A549 (cell line): ENCODE data around the gene RAB10. TPM values are rescaled to one million over a fixed set of nuclear protein-coding genes. Genes with fewer than 3 reads are reported as not detected.

Source experiments
- ATAC-seq, 2 experiments: fragments of 200-7000 bp in 1 of 2; fragments of >200 bp in 1 of 2; cut with Nextera tagmentation in 1 of 2; cut with Tn5 transposase in 1 of 2; 3 replicates each; pipeline versions ENCODE4 v1.8.0 to v1.9.1; 2018 to 2020; ENCODE audit warnings: mild to moderate bottlenecking in 1 of 2, moderate library complexity in 1 of 2
- CTCF ChIA-PET: fragments of 300-600 bp; sonication (Branson Sonifier 250); formaldehyde crosslinking; extraction: SDS; loops from one replicate; lab custom pipeline; 2021; ENCODE audit warnings: antibody characterized with exemption, inconsistent platforms; lab: Yijun Ruan, JAX
- POLR2A ChIA-PET: fragments of 350-600 bp; formaldehyde crosslinking; extraction: SDS; loops from one replicate; lab custom pipeline; 2021; ENCODE audit warnings: antibody characterized with exemption, inconsistent platforms; lab: Yijun Ruan, JAX
- DNase-seq, 2 experiments: peaks; one replicate each; pipeline versions ENCODE4 v3.0.0 to v3.0.0-alpha.2; 2011 to 2016; ENCODE audit warnings: low read depth in 1 of 2, low spot score in 1 of 2
- FAIRE-seq: peaks from 2 replicates; lab custom pipeline; 2011; peaks lifted over from hg19 to GRCh38; lab: Jason Lieb, UNC
- H3K27ac ChIP-seq, 2 experiments: fragments of >200 bp; sonication (Bioruptor Twin); formaldehyde crosslinking; 3 replicates each; pipeline ENCODE4 v1.5.1; 2016 to 2017
- H3K4me1 ChIP-seq: fragments of >200 bp; sonication (Bioruptor Twin); formaldehyde crosslinking; 3 replicates; pipeline ENCODE4 v1.6.1; 2016
- H3K4me2 ChIP-seq: fragments of >200 bp; sonication (Bioruptor Twin); formaldehyde crosslinking; 3 replicates; pipeline ENCODE4 v1.6.1; 2016
- H3K4me3 ChIP-seq: fragments of >200 bp; sonication (Bioruptor Twin); formaldehyde crosslinking; 3 replicates; pipeline ENCODE4 v1.5.1; 2016
- H3K9me3 ChIP-seq: fragments of >200 bp; sonication (Bioruptor Twin); formaldehyde crosslinking; 3 replicates; pipeline ENCODE4 v1.6.1; 2016
- ATOH8 ChIP-seq: fragments of 250-450 bp; sonication (Bioruptor Pico); IDR thresholded peaks from 2 replicates; pipeline ENCODE4 v1.5.0; 2020; ENCODE audit warnings: low read depth, mild to moderate bottlenecking, moderate library complexity
- BHLHE40 ChIP-seq: IDR thresholded peaks from 2 replicates; pipeline ENCODE4 v1.6.1; 2012; ENCODE audit warnings: low read depth, low read length, inconsistent platforms
- CBX2 ChIP-seq: fragments of 200-600 bp; sonication (generic); IDR thresholded peaks from 2 replicates; pipeline ENCODE4 v1.6.1; 2016; ENCODE audit warnings: low read depth, mild to moderate bottlenecking, borderline replicate concordance
- CEBPB ChIP-seq, 2 experiments: fragments of >200 bp in 1 of 2; sonication (Bioruptor Twin) in 1 of 2; formaldehyde crosslinking in 1 of 2; IDR thresholded peaks; 2 replicates each; pipeline ENCODE4 v1.6.1; 2012 to 2016
- E2F6 ChIP-seq: IDR thresholded peaks from 2 replicates; pipeline ENCODE4 v1.6.1; 2012; ENCODE audit warnings: low read depth, borderline replicate concordance
- ELK1 ChIP-seq: fragments of 150-350 bp; IDR thresholded peaks from 2 replicates; pipeline ENCODE4 v1.6.1; 2014; ENCODE audit warnings: low read depth, mild to moderate bottlenecking, low read length
- HDAC2 ChIP-seq: fragments of 200-600 bp; sonication (generic); IDR thresholded peaks from 2 replicates; pipeline ENCODE4 v1.6.1; 2016
- HOXA7 ChIP-seq: fragments of 250-450 bp; sonication (Bioruptor Pico); IDR thresholded peaks from 2 replicates; pipeline ENCODE4 v1.5.0; 2020; ENCODE audit warnings: mild to moderate bottlenecking, moderate library complexity
- MAX ChIP-seq: IDR thresholded peaks from 2 replicates; pipeline ENCODE4 v1.6.1; 2012
- MAZ ChIP-seq: fragments of 150-350 bp; IDR thresholded peaks from 2 replicates; pipeline ENCODE4 v1.6.1; 2014; ENCODE audit warnings: antibody characterized with exemption, low read depth, low read length, borderline replicate concordance
- NPAS2 ChIP-seq: fragments of 250-450 bp; sonication (Bioruptor Pico); IDR thresholded peaks from 2 replicates; pipeline ENCODE4 v1.8.0; 2022; ENCODE audit warnings: mild to moderate bottlenecking, moderate library complexity, borderline replicate concordance
- PBX3 ChIP-seq: IDR thresholded peaks from 2 replicates; pipeline ENCODE4 v1.6.1; 2012
- RARB ChIP-seq: fragments of 250-450 bp; sonication (Bioruptor Pico); IDR thresholded peaks from 2 replicates; pipeline ENCODE4 v1.8.0; 2021; ENCODE audit warnings: mild to moderate bottlenecking, moderate library complexity
- REST ChIP-seq: fragments of 200-600 bp; sonication (generic); IDR thresholded peaks from 2 replicates; pipeline ENCODE4 v1.6.1; 2016; ENCODE audit warnings: antibody characterized with exemption, mild to moderate bottlenecking, moderate library complexity
- SMC3 ChIP-seq: fragments of >200 bp; sonication (Bioruptor Twin); formaldehyde crosslinking; IDR thresholded peaks from 3 replicates; pipeline ENCODE4 v1.6.1; 2018; ENCODE audit warnings: inconsistent platforms
- SREBF2 ChIP-seq: fragments of 450-650 bp; IDR thresholded peaks from 2 replicates; pipeline ENCODE4 v1.6.1; 2014; ENCODE audit warnings: mild to moderate bottlenecking, moderate library complexity
- ZFP36 ChIP-seq: fragments of 450-650 bp; IDR thresholded peaks from 2 replicates; pipeline ENCODE4 v1.6.1; 2014; ENCODE audit warnings: borderline replicate concordance; ENCODE audit not compliant: partially characterized antibody
- ZSCAN20 ChIP-seq: fragments of 250-450 bp; sonication (Bioruptor Pico); IDR thresholded peaks from 2 replicates; pipeline ENCODE4 v1.8.0; 2022; ENCODE audit warnings: mild to moderate bottlenecking, moderate library complexity
- WGBS: methylation state at CpG from one replicate; pipeline ENCODE4 v1.1.6; 2017; ENCODE audit errors: missing lambda C conversion rate; 5-methylcytosine and 5-hydroxymethylcytosine counted together
- polyA plus RNA-seq, 4 experiments: library from polyadenylated mRNA; depleted of rRNA in 3 of 4; stranded (reverse); fragments of >200 nt; fragmentation: RNase III in 1 of 4; extraction: RNeasy Plus Mini Kit Qiagen cat#74134 plus additional on column Dnase treatment in 1 of 4; gene quantifications; 2 replicates in 3 of 4; 3 replicates in 1 of 4; pipeline ENCODE4 v1.2.3, GENCODE V29; 2011 to 2017

RAB10 gene
- polyA plus RNA-seq, 2 of the 4 experiments (the other 2 are of a cell fraction), result 272 to 692 TPM

- no peaks in the 10 kb centered on the region for H3K9me3 ChIP-seq
- no peak for FAIRE-seq
- H3K27ac ChIP-seq, result peak overlapping the region; percentile 80 to 93
- TF ChIP-seq ZSCAN20 (CRISPR knock-in tag) (no peak), CBX2 (no peak), ZFP36 (no peak), NPAS2 (CRISPR knock-in tag) (no peak), CEBPB (IDR thresholded peaks at IDR 0.05) (no peak), ATOH8 (CRISPR knock-in tag) (no peak), PBX3 (no peak), BHLHE40 (no peak), SMC3 (no peak), HDAC2 (no peak)
- CTCF ChIA-PET, result interaction anchor here (0.9 to 18.4 kb wide), 17 partner anchors 10 to 196 kb away, joined by 3 to 240 read pairs (median 8); partner anchors contain the start of gene RAB10
- H3K4me3 ChIP-seq, result no peak overlapping the region
- peak overlapping the region; percentile 65; the same call in 2 of the 3 replicates for H3K4me2 ChIP-seq
- H3K4me1 ChIP-seq, result peaks cover 31% of the 10 kb centered on the region
- ATAC-seq, result no peak
- WGBS, result 89% methylated on average over 8 of the region's 8 CpGs
- no peak for DNase-seq
- POLR2A ChIA-PET, result interaction anchor here (0.7 to 1.5 kb wide), 2 partner anchors 41 to 52 kb away, joined by 3 to 16 read pairs; partner anchors contain the start of gene RAB10
Observed at GRCh38 chr2:25992556-25992955, 41.3 kb upstream of the RAB10 start.

- DNase-seq (no peak), FAIRE-seq (no peak), ATAC-seq (no peak)
- Histone ChIP-seq H3K4me2 (no peak overlapping the region), H3K4me1 (peaks cover 34% of the 10 kb centered on the region), H3K27ac (peak overlapping the region; percentile 80 to 93), H3K9me3 (no peaks in the 10 kb centered on the region), H3K4me3 (no peak overlapping the region)
- 94% methylated on average over 5 of the region's 5 CpGs for WGBS
- CTCF ChIA-PET, result interaction anchor here (0.6 to 18.4 kb wide), 13 partner anchors 13 to 172 kb away, joined by 3 to 240 read pairs (median 5); partner anchors contain the start of gene RAB10
- TF ChIP-seq REST, result no peak
- no peak for TF ChIP-seq SMC3
- no peak for TF ChIP-seq ELK1
- TF ChIP-seq ZSCAN20 (CRISPR knock-in tag), result no peak
- TF ChIP-seq SREBF2, result no peak
- no peak for TF ChIP-seq ATOH8 (CRISPR knock-in tag)
- TF ChIP-seq MAX, result no peak
- TF ChIP-seq RARB, result no peak
- no peak for TF ChIP-seq E2F6
- no peak for TF ChIP-seq MAZ
- no peak for TF ChIP-seq HOXA7 (CRISPR knock-in tag)
- POLR2A ChIA-PET, result interaction anchor here (0.7 kb wide), 1 partner anchor 52 kb away, joined by 3 read pairs; no protein-coding TSS in a partner anchor
Observed at GRCh38 chr2:25993049-25993448, 40.8 kb upstream of the RAB10 start.
